Uterus (tissue), 2 donors: ENCODE results near the gene ACADVL.

ENCODE experiments used
- POLR2A ChIP-seq, 2 donors: fragments of 450-650 bp; IDR thresholded peaks; one replicate each; pipeline ENCODE4 v1.6.1; 2016; ENCODE audit warnings: antibody characterized with exemption in 2 of 2, mild to moderate bottlenecking in 1 of 2, moderate library complexity in 1 of 2
- TF ChIP-seq, protein P1 (sequence below), 4 experiments: fragments of 200-600 bp in 2 of 4; fragments of 450-650 bp in 2 of 4; sonication (generic) in 2 of 4; IDR thresholded peaks; one replicate each; pipeline ENCODE4 v1.5.1; 2016 to 2019; ENCODE audit warnings: antibody characterized with exemption in 4 of 4, mild to moderate bottlenecking in 2 of 4, moderate library complexity in 1 of 4

DNA sequence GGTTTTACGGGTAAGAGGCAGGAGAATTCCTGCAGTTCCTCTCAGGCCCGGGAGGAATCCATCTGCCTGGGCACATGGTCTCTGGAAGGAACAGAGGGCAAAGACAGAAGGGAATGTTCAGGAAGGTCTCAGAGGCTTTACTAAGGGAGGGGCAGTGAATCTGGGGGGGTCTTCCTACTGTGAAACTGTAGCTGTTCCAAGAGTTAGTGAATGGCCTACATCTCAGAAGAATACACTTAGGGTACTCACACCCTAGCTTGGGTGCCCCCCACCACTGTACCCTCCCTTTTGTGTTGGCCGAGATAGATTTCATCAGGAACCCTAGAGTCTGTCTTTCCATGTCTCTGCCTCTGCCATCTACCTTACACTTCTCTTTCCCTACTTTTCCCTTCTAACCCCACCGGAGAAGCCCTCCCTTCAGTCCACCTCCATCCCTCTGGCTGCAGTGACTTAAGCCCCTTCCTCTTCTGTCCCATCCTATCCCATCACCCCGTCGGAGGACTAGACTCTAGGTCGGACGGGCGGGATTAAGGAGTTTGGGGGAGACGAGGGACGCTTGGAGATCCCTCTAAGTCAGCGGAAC lies 418 bp upstream of the ACADVL start:
- no peak for TF ChIP-seq POLR2A (IDR thresholded peaks at IDR 0.05)
- TF ChIP-seq, protein P1, sequence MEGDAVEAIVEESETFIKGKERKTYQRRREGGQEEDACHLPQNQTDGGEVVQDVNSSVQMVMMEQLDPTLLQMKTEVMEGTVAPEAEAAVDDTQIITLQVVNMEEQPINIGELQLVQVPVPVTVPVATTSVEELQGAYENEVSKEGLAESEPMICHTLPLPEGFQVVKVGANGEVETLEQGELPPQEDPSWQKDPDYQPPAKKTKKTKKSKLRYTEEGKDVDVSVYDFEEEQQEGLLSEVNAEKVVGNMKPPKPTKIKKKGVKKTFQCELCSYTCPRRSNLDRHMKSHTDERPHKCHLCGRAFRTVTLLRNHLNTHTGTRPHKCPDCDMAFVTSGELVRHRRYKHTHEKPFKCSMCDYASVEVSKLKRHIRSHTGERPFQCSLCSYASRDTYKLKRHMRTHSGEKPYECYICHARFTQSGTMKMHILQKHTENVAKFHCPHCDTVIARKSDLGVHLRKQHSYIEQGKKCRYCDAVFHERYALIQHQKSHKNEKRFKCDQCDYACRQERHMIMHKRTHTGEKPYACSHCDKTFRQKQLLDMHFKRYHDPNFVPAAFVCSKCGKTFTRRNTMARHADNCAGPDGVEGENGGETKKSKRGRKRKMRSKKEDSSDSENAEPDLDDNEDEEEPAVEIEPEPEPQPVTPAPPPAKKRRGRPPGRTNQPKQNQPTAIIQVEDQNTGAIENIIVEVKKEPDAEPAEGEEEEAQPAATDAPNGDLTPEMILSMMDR (IDR thresholded peaks at IDR 0.05), result no peak
